Liver (tissue), 9 donors: ENCODE measurements around the gene ATXN1. TPM values are rescaled to one million over a fixed set of nuclear protein-coding genes. Genes with fewer than 3 reads are reported as not detected.

Experiments used
- DNase-seq: peaks from one replicate; pipeline ENCODE4 v3.0.0-alpha.2; 2017; ENCODE audit warnings: low spot score
- H3K27ac ChIP-seq, 2 donors: one replicate each; pipeline ENCODE4 v1.7.0; 2013; ENCODE audit warnings: inconsistent platforms in 2 of 2, low read length in 2 of 2, control low read depth in 1 of 2, low read depth in 1 of 2, mild to moderate bottlenecking in 1 of 2
- H3K27me3 ChIP-seq, 4 donors: one replicate each; pipeline versions ENCODE4 v1.6.1 to v1.7.0; 2013; ENCODE audit warnings: low read length in 3 of 4, inconsistent platforms in 1 of 4, mild to moderate bottlenecking in 1 of 4, moderate library complexity in 1 of 4; ENCODE audit not compliant: control insufficient read depth in 4 of 4, insufficient read depth in 4 of 4
- H3K36me3 ChIP-seq, 4 donors: one replicate each; pipeline versions ENCODE4 v1.6.1 to v1.7.0; 2013; ENCODE audit warnings: low read length in 3 of 4, mild to moderate bottlenecking in 3 of 4, low read depth in 1 of 4, moderate library complexity in 1 of 4; ENCODE audit not compliant: control insufficient read depth in 4 of 4, insufficient read depth in 3 of 4
- H3K4me1 ChIP-seq, 4 donors: one replicate each; pipeline versions ENCODE4 v1.6.1 to v1.7.0; 2013; ENCODE audit warnings: low read length in 3 of 4, mild to moderate bottlenecking in 3 of 4, moderate library complexity in 1 of 4; ENCODE audit not compliant: control insufficient read depth in 4 of 4, insufficient read depth in 4 of 4
- H3K4me3 ChIP-seq, 3 donors: one replicate each; pipeline versions ENCODE4 v1.6.1 to v1.7.0; 2013; ENCODE audit warnings: low read length in 3 of 3, control low read depth in 1 of 3, low read depth in 1 of 3, mild to moderate bottlenecking in 1 of 3
- H3K9ac ChIP-seq, 2 donors: one replicate each; pipeline ENCODE4 v1.7.0; 2013; ENCODE audit warnings: low read length in 2 of 2, mild to moderate bottlenecking in 2 of 2, moderate library complexity in 2 of 2, control low read depth in 1 of 2, low read depth in 1 of 2
- H3K9me3 ChIP-seq, 4 donors: one replicate each; pipeline versions ENCODE4 v1.6.1 to v1.7.0; 2013; ENCODE audit warnings: low read length in 3 of 4; ENCODE audit not compliant: control insufficient read depth in 4 of 4
- ATF3 ChIP-seq: IDR thresholded peaks from 2 replicates; pipeline ENCODE4 v1.6.1; 2016; ENCODE audit warnings: antibody characterized with exemption
- EGR1 ChIP-seq, 2 donors: IDR thresholded peaks; 2 replicates each; pipeline ENCODE4 v1.6.1; 2016 to 2018; ENCODE audit warnings: antibody characterized with exemption in 2 of 2, low read depth in 2 of 2
- FOXA1 ChIP-seq: IDR thresholded peaks from 2 replicates; pipeline ENCODE4 v1.6.1; 2016; ENCODE audit warnings: antibody characterized with exemption
- FOXA2 ChIP-seq: IDR thresholded peaks from 2 replicates; pipeline ENCODE4 v1.6.1; 2016; ENCODE audit warnings: antibody characterized with exemption
- HNF4A ChIP-seq, 2 donors: conservative IDR thresholded peaks; 2 replicates each; pipeline ENCODE4 v1.6.1; 2016; ENCODE audit warnings: antibody characterized with exemption in 2 of 2, mild to moderate bottlenecking in 2 of 2
- HNF4G ChIP-seq: IDR thresholded peaks from 2 replicates; pipeline ENCODE4 v1.6.1; 2016; ENCODE audit warnings: antibody characterized with exemption
- RAD21 ChIP-seq, 2 donors: IDR thresholded peaks; 2 replicates each; pipeline ENCODE4 v1.6.1; 2016; ENCODE audit warnings: antibody characterized with exemption in 2 of 2, mild to moderate bottlenecking in 2 of 2
- REST ChIP-seq: IDR thresholded peaks from 2 replicates; pipeline ENCODE4 v1.6.1; 2016; ENCODE audit warnings: antibody characterized with exemption, mild to moderate bottlenecking
- RXRA ChIP-seq, 2 donors: IDR thresholded peaks; 2 replicates each; pipeline ENCODE4 v1.6.1; 2017 to 2018; ENCODE audit warnings: antibody characterized with exemption in 2 of 2, mild to moderate bottlenecking in 1 of 2
- SP1 ChIP-seq: IDR thresholded peaks from 2 replicates; pipeline ENCODE4 v1.6.1; 2018; ENCODE audit warnings: antibody characterized with exemption, mild to moderate bottlenecking
- ZBTB33 ChIP-seq: IDR thresholded peaks from 2 replicates; pipeline ENCODE4 v1.6.1; 2016; ENCODE audit warnings: antibody characterized with exemption
- WGBS: extraction: QIAGEN DNeasy Blood & Tissue Kit; methylation state at CpG from one replicate; pipeline ENCODE4 v1.1.7; 2013; 5-methylcytosine and 5-hydroxymethylcytosine counted together
- polyA plus RNA-seq, 2 donors: library from polyadenylated mRNA; stranded (reverse) in 1 of 2; unstranded in 1 of 2; fragments of 200-250 nt in 1 of 2; fragments of >200 nt in 1 of 2; fragmentation: Nextera tagmentation in 1 of 2; extraction: Ambion mirVana in 1 of 2; gene quantifications; one replicate each; pipeline versions ENCODE4 v1.2.1 to v1.2.3, GENCODE V29; 2013 to 2015
- total RNA-seq, 2 donors: library from RNA; depleted of rRNA; stranded (reverse); fragments of >200 nt; gene quantifications; one replicate each; pipeline ENCODE4 v1.2.3, GENCODE V29; 2014
- TF ChIP-seq, protein P1 (sequence below): IDR thresholded peaks from 2 replicates; pipeline ENCODE4 v1.6.1; 2016; ENCODE audit warnings: antibody characterized with exemption
- donor health status: healthy.
- donor health status: healthy.
- donor health status: healthy.
- donor health status: healthy.
- donor health status: healthy.

Gene ATXN1
- total and polyA plus RNA-seq, 4 donors: 4.3 to 29.7 (median 8.2) TPM

- no peaks in the 10 kb centered on the region for H3K36me3 ChIP-seq
- WGBS: 84% methylated on average over 3 of the region's 3 CpGs
- no peak for TF ChIP-seq SP1
- TF ChIP-seq FOXA1: no peak
- no peak for TF ChIP-seq RXRA (IDR thresholded peaks at IDR 0.05)
- TF ChIP-seq FOXA2: no peak
- H3K4me3 ChIP-seq: no peak overlapping the region
- DNase-seq: no peak
- no peaks in the 10 kb centered on the region for H3K27me3 ChIP-seq
- no peaks in the 10 kb centered on the region for H3K9me3 ChIP-seq
- H3K4me1 ChIP-seq: peaks cover 0 to 20% (median 5%) of the 10 kb centered on the region in 4 donors
- H3K27ac ChIP-seq: no peak overlapping the region
- H3K9ac ChIP-seq: no peak overlapping the region
These were observed 74.2 kb downstream of the ATXN1 start for GRCh38 chr6:16687045-16687444.

GRCh38 chr6:16684896-16685554, 76.2 kb downstream of the ATXN1 start:
- Histone ChIP-seq H3K36me3 (no peaks in the 10 kb centered on the region), H3K27me3 (no peaks in the 10 kb centered on the region), H3K9me3 (no peaks in the 10 kb centered on the region), H3K4me3 (no peak overlapping the region), H3K4me1 (peaks cover 0 to 18% (median 5%) of the 10 kb centered on the region in 4 donors), H3K9ac (no peak overlapping the region), H3K27ac (no peak overlapping the region)
- WGBS: 91% methylated on average over 7 of the region's 7 CpGs
- DNase-seq: no peak
- TF ChIP-seq HNF4G: no peak
- no peak for TF ChIP-seq ATF3
- no peak for TF ChIP-seq ZBTB33
- TF ChIP-seq, protein P1, sequence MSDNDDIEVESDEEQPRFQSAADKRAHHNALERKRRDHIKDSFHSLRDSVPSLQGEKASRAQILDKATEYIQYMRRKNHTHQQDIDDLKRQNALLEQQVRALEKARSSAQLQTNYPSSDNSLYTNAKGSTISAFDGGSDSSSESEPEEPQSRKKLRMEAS: no peak
- no peak for TF ChIP-seq HNF4A (conservative IDR thresholded peaks at IDR 0.05)
- TF ChIP-seq RAD21 (IDR thresholded peaks at IDR 0.05): no peak
- no peak for TF ChIP-seq REST
- no peak for TF ChIP-seq FOXA2

- no peak overlapping the region for H3K4me3 ChIP-seq
- H3K9me3 ChIP-seq: no peaks in the 10 kb centered on the region
- peak overlapping the region; percentile 34 to 51 for H3K27ac ChIP-seq
- no peak overlapping the region for H3K9ac ChIP-seq
- no peaks in the 10 kb centered on the region for H3K27me3 ChIP-seq
- WGBS: 88% methylated on average over 5 of the region's 5 CpGs
- peaks cover 0 to 18% (median 5%) of the 10 kb centered on the region in 4 donors for H3K4me1 ChIP-seq
- H3K36me3 ChIP-seq: no peaks in the 10 kb centered on the region
- DNase-seq: no peak
- TF ChIP-seq EGR1 (IDR thresholded peaks at IDR 0.05; ENCODE audit: low read depth in 2 of 2): no peak
These were observed 77.0 kb downstream of the ATXN1 start for GRCh38 chr6:16684195-16684689.
